ENCODE data around the gene GRIFIN. TPM values are rescaled to one million over a fixed set of nuclear protein-coding genes. Genes with fewer than 3 reads are reported as not detected.

GRIFIN gene
- total and polyA plus RNA-seq, 9 donors = 0.19 TPM; not detected in 8

DNA sequence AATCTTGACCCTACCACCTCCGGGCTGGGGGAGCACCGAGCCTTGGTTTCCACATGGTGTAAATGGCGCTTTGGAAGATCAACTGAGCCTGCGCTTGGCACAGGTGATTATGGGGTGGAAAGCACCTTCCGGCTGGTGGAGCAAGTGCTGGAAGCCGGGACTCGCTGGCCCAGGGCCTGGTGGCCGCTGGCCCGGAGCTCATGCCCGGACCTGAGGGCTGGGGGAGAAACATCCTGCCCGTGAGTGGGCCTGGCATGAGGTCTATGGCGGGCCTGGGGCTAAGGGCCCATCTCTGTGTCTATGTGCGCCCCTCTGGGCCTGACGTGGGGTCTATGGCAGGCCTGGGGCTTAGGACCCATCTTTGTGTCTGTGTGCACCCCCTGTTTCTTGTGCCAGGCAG is 29.2 kb upstream of the GRIFIN start:
- no peaks in the 10 kb centered on the region for H3K9me3 ChIP-seq (replicated peaks; ENCODE audit: control insufficient read depth, low read depth, low read length)
- peaks cover 7% of the 10 kb centered on the region for H3K27me3 ChIP-seq (ENCODE audit: control insufficient read depth, insufficient read depth, low read length)
- H3K4me1 ChIP-seq (ENCODE audit: control insufficient read depth, insufficient read depth, low read length) = peaks cover 64% of the 10 kb centered on the region
- no peaks in the 10 kb centered on the region for H3K36me3 ChIP-seq (ENCODE audit: control insufficient read depth, insufficient read depth, low read length)
- no peak overlapping the region for H3K4me3 ChIP-seq (ENCODE audit: low read length)
- WGBS (ENCODE audit: insufficient coverage) = 90% methylated on average over 14 of the region's 14 CpGs
- no peak for DNase-seq
- no peak overlapping the region for H3K27ac ChIP-seq (ENCODE audit: low read length)

DNA sequence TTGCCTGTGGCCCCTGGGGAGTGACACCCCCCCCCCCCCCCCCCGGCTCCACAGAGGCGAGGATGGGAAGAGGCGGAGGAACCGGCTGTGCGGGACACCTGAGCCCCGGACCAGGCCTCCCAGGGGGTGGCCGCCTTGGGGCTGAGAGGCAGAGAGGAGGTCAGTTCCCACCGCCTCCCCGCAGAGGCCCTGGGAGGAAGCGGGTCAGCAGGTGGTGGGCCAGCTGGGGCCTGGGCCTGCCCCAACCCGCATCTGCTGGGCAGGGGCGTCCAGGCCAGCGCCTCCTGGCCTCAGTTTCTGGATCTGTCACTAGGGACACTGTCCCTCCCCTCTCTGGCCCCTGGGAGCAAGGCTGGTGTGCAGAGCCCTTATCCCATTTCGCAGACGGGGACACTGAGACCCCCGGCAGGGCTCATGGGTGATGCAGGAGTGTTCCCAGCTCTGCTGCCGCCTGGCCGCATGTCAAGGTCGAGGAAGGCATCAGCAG is 28.7 kb upstream of the GRIFIN start:
- WGBS (ENCODE audit: insufficient coverage) = 70% methylated on average over 12 of the region's 19 CpGs
- Histone ChIP-seq H3K4me1 (ENCODE audit: control insufficient read depth, insufficient read depth, low read length) (peaks cover 65% of the 10 kb centered on the region), H3K27ac (ENCODE audit: low read length) (no peak overlapping the region), H3K9me3 (replicated peaks; ENCODE audit: control insufficient read depth, low read depth, low read length) (no peaks in the 10 kb centered on the region), H3K27me3 (ENCODE audit: control insufficient read depth, insufficient read depth, low read length) (peaks cover 5% of the 10 kb centered on the region), H3K4me3 (ENCODE audit: low read length) (no peak overlapping the region), H3K36me3 (ENCODE audit: control insufficient read depth, insufficient read depth, low read length) (no peaks in the 10 kb centered on the region)
- no peak for DNase-seq

DNA sequence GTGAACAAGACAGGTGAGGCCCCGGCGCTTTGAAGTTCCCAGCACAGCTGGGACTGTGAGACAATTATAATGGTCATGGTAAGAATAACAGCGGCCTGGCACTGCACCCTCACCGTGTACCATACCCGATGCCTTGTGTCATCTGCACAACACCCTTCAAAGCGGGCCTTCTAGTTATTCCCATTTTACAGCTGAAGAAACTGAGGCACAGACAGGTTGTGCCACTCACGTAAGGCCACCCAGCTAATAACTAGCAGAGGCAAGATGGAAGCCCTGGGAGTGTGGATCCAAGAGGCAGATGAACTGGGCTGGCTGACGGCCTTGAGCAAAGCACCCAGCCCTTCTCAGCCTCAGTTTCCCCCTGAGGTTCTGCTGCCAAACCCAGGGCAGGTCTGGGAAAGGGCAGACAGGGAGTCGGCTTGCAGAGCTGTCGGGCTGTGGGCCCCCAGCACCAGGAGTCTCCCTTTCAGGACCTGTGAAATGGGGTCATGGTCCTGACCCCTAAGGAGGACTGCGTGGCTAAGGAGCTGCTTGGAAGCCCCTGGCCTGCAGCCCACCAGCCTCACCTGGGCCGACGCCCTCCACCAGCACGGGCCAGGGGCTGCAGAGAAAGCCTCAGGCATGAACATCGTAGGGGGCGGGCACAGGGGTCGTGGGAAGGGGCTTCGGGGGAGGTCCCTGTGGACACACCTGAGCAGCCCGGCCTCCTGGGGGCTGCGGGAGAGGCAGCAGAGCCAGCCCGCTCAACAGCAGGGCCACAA is 28.1 kb upstream of the GRIFIN start:
- Histone ChIP-seq H3K4me1 (ENCODE audit: control insufficient read depth, insufficient read depth, low read length) (peaks cover 64% of the 10 kb centered on the region), H3K9me3 (replicated peaks; ENCODE audit: control insufficient read depth, low read depth, low read length) (no peaks in the 10 kb centered on the region), H3K27me3 (ENCODE audit: control insufficient read depth, insufficient read depth, low read length) (peaks cover 5% of the 10 kb centered on the region), H3K27ac (ENCODE audit: low read length) (no peak overlapping the region), H3K4me3 (ENCODE audit: low read length) (no peak overlapping the region), H3K36me3 (ENCODE audit: control insufficient read depth, insufficient read depth, low read length) (no peaks in the 10 kb centered on the region)
- WGBS (ENCODE audit: insufficient coverage) = 78% methylated on average over 14 of the region's 21 CpGs
- DNase-seq = no peak

DNA sequence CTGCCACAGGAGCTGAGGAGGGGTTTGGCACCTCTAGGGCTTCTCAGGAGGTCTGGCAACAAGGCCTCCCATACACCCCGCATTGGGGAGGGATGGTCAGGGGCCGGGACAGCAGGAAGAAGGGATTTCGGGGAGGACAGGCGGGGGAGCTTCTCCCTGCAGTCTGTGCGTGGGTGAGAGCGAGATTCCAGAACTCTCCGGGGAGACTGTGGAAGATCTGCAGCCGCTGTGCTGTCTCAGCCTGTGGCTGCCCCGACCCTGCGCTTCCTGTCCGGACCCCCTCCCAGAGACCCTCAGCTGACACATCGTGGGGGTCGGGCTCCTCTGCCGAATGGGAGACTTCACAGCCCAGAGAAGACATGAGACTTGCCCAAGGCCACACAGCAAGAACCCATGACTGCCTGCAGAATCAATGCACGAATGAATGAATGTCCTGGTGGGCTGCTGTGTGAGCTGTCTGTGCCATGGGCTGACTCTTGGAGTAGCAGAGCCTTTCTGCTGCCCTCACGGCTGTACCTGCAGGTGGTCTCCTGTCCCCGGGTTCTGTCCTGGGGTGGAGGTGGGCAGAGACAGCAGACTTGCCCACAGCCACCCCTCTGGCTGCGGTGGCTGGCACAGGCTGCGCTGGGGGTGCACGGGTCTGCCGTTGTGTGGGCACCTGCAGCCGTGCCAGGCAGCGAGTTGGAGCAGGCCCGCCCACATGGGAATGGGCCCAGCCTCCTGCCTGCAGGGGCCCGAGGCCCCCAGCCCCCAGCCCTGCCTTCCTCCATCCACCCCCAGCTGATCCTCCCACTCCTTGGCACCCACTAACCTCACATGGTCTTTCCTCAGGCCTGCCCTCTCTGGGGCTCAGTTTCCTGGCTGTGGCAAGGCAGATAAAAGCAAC is 27.1 kb upstream of the GRIFIN start:
- WGBS (ENCODE audit: insufficient coverage) = 43% methylated on average over 23 of the region's 25 CpGs

DNA sequence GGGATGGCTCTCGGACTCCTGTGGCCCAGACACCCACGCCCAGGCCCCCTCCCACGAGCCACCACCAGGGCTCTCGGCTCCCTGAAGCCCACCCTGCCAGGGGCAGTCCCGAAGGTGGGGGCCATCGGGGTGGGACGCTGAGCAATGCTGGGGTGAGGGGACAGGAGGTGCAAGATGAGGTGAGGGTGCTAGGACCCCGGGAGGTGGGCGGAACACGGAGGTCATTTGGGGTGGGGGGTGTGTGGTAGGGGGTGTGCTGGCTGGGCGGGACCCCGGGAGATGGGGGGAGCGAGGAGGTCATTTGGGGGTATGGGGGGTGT is 26.4 kb upstream of the GRIFIN start:
- 77% methylated on average over 4 of the region's 13 CpGs for WGBS (ENCODE audit: insufficient coverage)
- H3K27me3 ChIP-seq (ENCODE audit: control insufficient read depth, insufficient read depth, low read length) = peaks cover 2% of the 10 kb centered on the region
- H3K4me3 ChIP-seq (ENCODE audit: low read length) = no peak overlapping the region

More for the DNA sequence above, 27.1 kb upstream of the GRIFIN start:
- no peaks in the 10 kb centered on the region for H3K9me3 ChIP-seq (replicated peaks; ENCODE audit: control insufficient read depth, low read depth, low read length)
- H3K36me3 ChIP-seq (ENCODE audit: control insufficient read depth, insufficient read depth, low read length) = no peaks in the 10 kb centered on the region
- peaks cover 64% of the 10 kb centered on the region for H3K4me1 ChIP-seq (ENCODE audit: control insufficient read depth, insufficient read depth, low read length)
- H3K4me3 ChIP-seq (ENCODE audit: low read length) = no peak overlapping the region
- no peak for DNase-seq
- no peak overlapping the region for H3K27ac ChIP-seq (ENCODE audit: low read length)
- H3K27me3 ChIP-seq (ENCODE audit: control insufficient read depth, insufficient read depth, low read length) = peaks cover 5% of the 10 kb centered on the region

DNA sequence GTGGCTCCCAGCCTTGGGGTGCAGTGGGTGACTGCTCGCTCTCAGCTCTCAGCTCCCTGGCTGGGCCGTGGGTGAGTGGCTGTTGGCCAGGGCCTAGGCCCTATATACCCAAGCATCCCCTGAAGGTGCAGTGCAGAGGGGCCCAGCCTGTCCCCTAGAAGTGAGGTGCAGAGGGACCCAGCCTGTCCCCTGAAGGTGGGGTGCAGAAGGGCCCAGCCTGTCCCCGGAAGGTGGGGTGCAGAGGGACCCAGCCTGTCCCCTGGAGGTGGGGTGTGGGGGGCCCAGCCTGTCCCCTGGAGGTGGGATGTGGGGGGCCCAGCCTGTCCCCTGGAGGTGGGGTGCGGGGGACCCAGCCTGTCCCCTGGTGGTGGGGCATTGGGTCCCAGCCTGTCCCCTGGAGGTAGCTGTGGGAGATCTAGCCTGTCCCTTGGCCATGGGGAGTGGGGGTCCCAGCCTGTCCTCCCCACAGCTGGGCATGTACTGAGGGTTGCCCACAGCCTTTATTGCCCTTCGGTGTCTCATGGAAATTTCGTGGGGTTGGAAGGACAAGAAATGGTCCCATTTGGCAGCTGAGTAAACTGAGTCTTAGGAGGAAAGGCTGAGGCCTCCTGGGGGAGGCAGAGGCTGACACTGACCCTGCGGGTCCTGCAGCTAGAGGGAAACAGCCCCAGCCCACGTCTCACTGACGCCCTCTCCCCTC is 25.9 kb upstream of the GRIFIN start:
- Histone ChIP-seq H3K9me3 (replicated peaks; ENCODE audit: control insufficient read depth, low read depth, low read length) (no peaks in the 10 kb centered on the region), H3K27ac (ENCODE audit: low read length) (no peak overlapping the region), H3K27me3 (ENCODE audit: control insufficient read depth, insufficient read depth, low read length) (peaks cover 3% of the 10 kb centered on the region), H3K4me1 (ENCODE audit: control insufficient read depth, insufficient read depth, low read length) (peaks cover 64% of the 10 kb centered on the region), H3K36me3 (ENCODE audit: control insufficient read depth, insufficient read depth, low read length) (no peaks in the 10 kb centered on the region), H3K4me3 (ENCODE audit: low read length) (no peak overlapping the region)
- WGBS (ENCODE audit: insufficient coverage) = 80% methylated on average over 8 of the region's 9 CpGs
- DNase-seq = no peak

More for the DNA sequence above, 26.4 kb upstream of the GRIFIN start:
- Histone ChIP-seq H3K4me1 (ENCODE audit: control insufficient read depth, insufficient read depth, low read length) (peaks cover 64% of the 10 kb centered on the region), H3K9me3 (replicated peaks; ENCODE audit: control insufficient read depth, low read depth, low read length) (no peaks in the 10 kb centered on the region), H3K36me3 (ENCODE audit: control insufficient read depth, insufficient read depth, low read length) (no peaks in the 10 kb centered on the region), H3K27ac (ENCODE audit: low read length) (no peak overlapping the region)
- DNase-seq = no peak

DNA sequence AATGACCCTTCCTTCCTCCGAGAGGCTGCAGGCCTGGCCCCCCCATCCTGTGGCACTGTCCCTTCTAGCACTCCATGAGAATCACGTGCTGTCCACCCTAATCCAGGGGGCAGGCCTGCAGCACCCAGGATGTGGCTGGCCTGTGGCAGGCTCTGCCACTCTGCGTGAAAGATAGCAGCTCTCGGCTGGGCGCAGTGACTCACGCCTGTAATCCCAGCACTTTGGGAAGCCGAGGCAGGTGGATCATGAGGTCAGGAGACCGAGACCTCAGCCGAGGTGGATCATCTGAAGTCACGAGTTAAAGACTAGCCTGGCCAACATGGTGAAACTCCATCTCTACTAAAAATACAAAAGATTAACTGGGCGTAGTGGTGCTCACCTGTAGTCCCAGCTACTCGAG is 24.5 kb upstream of the GRIFIN start:
- Histone ChIP-seq H3K9me3 (replicated peaks; ENCODE audit: control insufficient read depth, low read depth, low read length) (no peaks in the 10 kb centered on the region), H3K4me3 (ENCODE audit: low read length) (no peak overlapping the region), H3K36me3 (ENCODE audit: control insufficient read depth, insufficient read depth, low read length) (no peaks in the 10 kb centered on the region), H3K27me3 (ENCODE audit: control insufficient read depth, insufficient read depth, low read length) (peaks cover 4% of the 10 kb centered on the region), H3K27ac (ENCODE audit: low read length) (no peak overlapping the region), H3K4me1 (ENCODE audit: control insufficient read depth, insufficient read depth, low read length) (peaks cover 76% of the 10 kb centered on the region)
- DNase-seq = no peak
- 75% methylated on average over 9 of the region's 12 CpGs for WGBS (ENCODE audit: insufficient coverage)

DNA sequence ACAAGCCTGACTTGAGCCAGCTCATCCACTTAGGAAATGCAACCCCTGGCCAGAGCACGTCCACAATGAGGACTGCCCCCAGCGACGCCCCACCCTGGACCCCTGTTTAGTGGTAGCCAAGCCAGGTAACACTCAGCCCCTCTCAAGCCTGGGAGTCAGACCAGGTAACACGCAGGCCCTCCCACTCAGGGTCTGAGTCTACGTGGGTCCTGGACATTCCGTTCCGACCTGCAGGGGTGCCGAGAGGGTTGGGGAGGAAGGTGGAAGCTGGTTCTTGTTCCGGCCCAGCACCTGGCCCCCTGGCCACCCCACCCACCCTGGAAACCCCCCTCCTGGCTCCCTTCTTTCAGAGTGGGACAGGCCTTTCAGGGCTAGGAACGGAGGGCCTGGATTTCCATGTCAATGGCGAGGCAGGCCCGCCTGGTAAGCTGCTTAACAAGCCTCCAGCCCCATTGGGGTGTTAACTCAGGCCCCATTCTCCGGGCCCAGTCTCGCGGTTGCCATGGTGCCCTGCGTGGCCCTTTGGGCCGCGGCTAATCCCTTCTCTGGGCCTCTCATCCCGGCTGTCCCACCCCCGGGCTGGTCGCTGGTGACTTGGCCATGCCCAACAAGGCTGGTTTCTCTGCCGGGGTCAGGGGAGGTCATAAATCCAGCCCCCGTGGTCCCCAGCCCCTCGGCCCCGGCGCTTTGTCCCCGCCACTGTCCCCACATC is 23.7 kb upstream of the GRIFIN start:
- H3K4me1 ChIP-seq (ENCODE audit: control insufficient read depth, insufficient read depth, low read length) = peaks cover 79% of the 10 kb centered on the region

DNA sequence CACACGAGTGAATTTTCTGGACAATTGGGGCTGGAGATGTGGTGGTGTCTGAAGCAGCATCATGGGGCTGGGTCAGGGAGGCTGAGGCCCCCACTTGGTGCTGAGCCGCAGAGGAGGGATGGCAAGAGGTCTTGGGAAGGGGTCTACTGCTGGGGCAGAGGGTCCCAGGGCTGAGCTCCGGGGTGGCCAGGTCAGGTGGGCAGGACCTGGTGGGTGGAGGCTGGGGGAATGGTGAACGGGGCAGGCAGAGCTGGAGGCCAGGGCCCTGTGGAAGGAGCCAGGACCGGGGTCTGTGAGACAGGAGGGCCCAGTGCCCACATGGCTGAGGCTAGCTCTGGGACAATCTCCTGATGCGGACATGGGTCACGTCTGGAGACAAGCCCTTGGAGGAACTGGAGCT is 23.0 kb upstream of the GRIFIN start:
- Histone ChIP-seq H3K27me3 (ENCODE audit: control insufficient read depth, insufficient read depth, low read length) (peaks cover 2% of the 10 kb centered on the region), H3K27ac (ENCODE audit: low read length) (peak overlapping the region; percentile 72), H3K4me3 (ENCODE audit: low read length) (no peak overlapping the region), H3K9me3 (replicated peaks; ENCODE audit: control insufficient read depth, low read depth, low read length) (no peaks in the 10 kb centered on the region), H3K36me3 (ENCODE audit: control insufficient read depth, insufficient read depth, low read length) (no peaks in the 10 kb centered on the region), H3K4me1 (ENCODE audit: control insufficient read depth, insufficient read depth, low read length) (peaks cover 79% of the 10 kb centered on the region)
- 76% methylated on average over 7 of the region's 7 CpGs for WGBS (ENCODE audit: insufficient coverage)
- DNase-seq = no peak

More for the DNA sequence above, 23.7 kb upstream of the GRIFIN start:
- Histone ChIP-seq H3K4me3 (ENCODE audit: low read length) (no peak overlapping the region), H3K36me3 (ENCODE audit: control insufficient read depth, insufficient read depth, low read length) (no peaks in the 10 kb centered on the region), H3K27me3 (ENCODE audit: control insufficient read depth, insufficient read depth, low read length) (peaks cover 2% of the 10 kb centered on the region), H3K27ac (ENCODE audit: low read length) (no peak overlapping the region), H3K9me3 (replicated peaks; ENCODE audit: control insufficient read depth, low read depth, low read length) (no peaks in the 10 kb centered on the region)
- 56% methylated on average over 13 of the region's 27 CpGs for WGBS (ENCODE audit: insufficient coverage)
- no peak for DNase-seq

All from muscle of leg (tissue), 11 donors.